HG03135 (cell line): ENCODE measurements around the gene SLC35E1.

Source experiments
- ATAC-seq: cut with Tn5 transposase; IDR thresholded peaks from one replicate; pipeline ENCODE4 v1.9.1; 2021; ENCODE audit warnings: mild to moderate bottlenecking, moderate library complexity; ENCODE audit not compliant: unreplicated experiment

Gene SLC35E1

GRCh38 chr19:16582486-16583261, 10.5 kb upstream of the SLC35E1 start:
- no peak for ATAC-seq

GRCh38 chr19:16581971-16582343, 9.7 kb upstream of the SLC35E1 start:
- no peak for ATAC-seq

GRCh38 chr19:16581145-16581970, 9.1 kb upstream of the SLC35E1 start:
- no peak for ATAC-seq

- no peak for ATAC-seq
These were observed 7.2 kb upstream of the SLC35E1 start for GRCh38 chr19:16579381-16579780.

- no peak for ATAC-seq
These were observed 5.3 kb upstream of the SLC35E1 start for GRCh38 chr19:16577531-16577985.

- no peak for ATAC-seq
These were observed 4.7 kb upstream of the SLC35E1 start for GRCh38 chr19:16576690-16577530.

GRCh38 chr19:16575861-16576689, 3.9 kb upstream of the SLC35E1 start:
- no peak for ATAC-seq

GRCh38 chr19:16575282-16575681, 3.1 kb upstream of the SLC35E1 start:
- ATAC-seq, result no peak

- ATAC-seq, result no peak
These were observed 1.7 kb upstream of the SLC35E1 start for GRCh38 chr19:16573925-16574324.

- ATAC-seq, result no peak
These were observed 1.1 kb upstream of the SLC35E1 start for GRCh38 chr19:16573296-16573695.

- ATAC-seq, result peak; percentile 22
These were observed 338 bp downstream of the SLC35E1 start for GRCh38 chr19:16571822-16572331.

GRCh38 chr19:16571283-16571682, 932 bp downstream of the SLC35E1 start:
- no peak for ATAC-seq

GRCh38 chr19:16569609-16570320, 2.5 kb downstream of the SLC35E1 start:
- ATAC-seq, result no peak

GRCh38 chr19:16566702-16567101, 5.5 kb downstream of the SLC35E1 start:
- no peak for ATAC-seq

GRCh38 chr19:16566161-16566560, 6.1 kb downstream of the SLC35E1 start:
- no peak for ATAC-seq

- no peak for ATAC-seq
These were observed 7.4 kb downstream of the SLC35E1 start for GRCh38 chr19:16564842-16565241.

- ATAC-seq, result no peak
These were observed 9.6 kb downstream of the SLC35E1 start for GRCh38 chr19:16562608-16563025.

- no peak for ATAC-seq
These were observed 10.8 kb downstream of the SLC35E1 start for GRCh38 chr19:16561382-16561781.

GRCh38 chr19:16559780-16560276, 12.4 kb downstream of the SLC35E1 start:
- ATAC-seq, result no peak
